ENCODE results near the gene TMEM69. TPM values are rescaled to one million over a fixed set of nuclear protein-coding genes. Genes with fewer than 3 reads are reported as not detected.
"Not testable (repeated sequence)": the region's sequence is repeated elsewhere in the genome, so short reads cannot be mapped to it uniquely, and the experiment has no call there.

TMEM69 gene
- total RNA-seq, 1 experiment from 2014 or later, result 21.1 TPM

DNA sequence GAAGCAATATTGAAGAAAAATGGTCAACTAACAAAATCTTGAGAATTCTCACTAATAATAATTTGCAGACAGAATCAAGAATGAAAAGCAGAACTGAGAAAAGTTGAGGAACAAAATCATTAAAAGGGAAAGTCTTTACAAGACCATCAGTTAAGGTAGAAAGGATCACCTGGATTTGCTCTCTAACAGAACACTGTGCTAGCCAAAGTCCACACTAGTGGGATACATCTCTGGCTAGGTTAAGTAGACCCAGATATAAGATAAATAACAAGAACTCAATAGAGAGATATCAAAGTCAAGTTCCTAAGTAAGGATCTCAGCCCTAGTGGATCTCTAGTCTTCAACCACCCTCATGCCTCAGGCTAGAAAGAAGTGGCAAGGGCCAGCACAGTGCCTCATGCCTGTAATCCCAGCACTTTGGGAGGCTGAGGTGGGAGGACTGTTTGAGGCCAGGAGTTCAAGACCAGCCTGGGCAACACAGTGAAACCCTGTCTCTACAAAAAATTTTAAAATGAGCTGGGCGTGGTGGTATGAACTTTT, 42.9 kb downstream of the TMEM69 start:
- H3K4me1 Mint-ChIP-seq (ENCODE audit: insufficient read depth, unreplicated experiment), result no peaks in the 10 kb centered on the region
- DNase-seq (ENCODE audit: unreplicated experiment), result no peak
- TF ChIP-seq CTCF (IDR thresholded peaks at IDR 0.05; ENCODE audit: unreplicated experiment), result no peak
- CTCF ChIA-PET, result no interaction called here
- H3K36me3 Mint-ChIP-seq (ENCODE audit: insufficient read depth, unreplicated experiment), result peaks cover 24% of the 10 kb centered on the region
- no peak overlapping the region for H3K4me3 Mint-ChIP-seq (ENCODE audit: unreplicated experiment)
- no TSS peak for BruUV-seq (replicated peaks)
- H3K27ac Mint-ChIP-seq (ENCODE audit: low read depth, unreplicated experiment), result no peak overlapping the region
- POLR2A ChIA-PET, result no interaction called here
- intact Hi-C loops (cut with micrococcal nuclease), result no loop called here
- no peaks in the 10 kb centered on the region for H3K27me3 Mint-ChIP-seq (ENCODE audit: insufficient read depth, unreplicated experiment)
- no peaks in the 10 kb centered on the region for H3K9me3 Mint-ChIP-seq (ENCODE audit: unreplicated experiment)

DNA sequence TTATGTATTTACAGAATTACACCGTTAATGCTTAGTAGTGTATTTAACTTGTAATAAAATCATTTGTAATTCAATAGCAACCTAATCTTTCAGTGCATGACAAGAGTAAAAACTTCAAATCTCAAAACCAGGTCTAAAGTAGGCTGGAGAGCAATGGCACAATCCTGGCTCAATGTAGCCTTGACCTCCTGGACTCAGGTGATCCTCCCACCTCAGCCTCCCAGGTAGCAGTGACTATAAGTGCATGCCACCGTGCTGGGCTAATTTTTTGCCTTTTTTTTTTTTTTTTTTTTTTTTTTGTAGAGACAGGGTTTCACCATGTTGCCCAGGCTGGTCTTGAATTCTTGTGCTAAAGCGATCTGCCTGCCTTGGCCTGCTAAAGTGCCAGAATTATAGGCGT, 51.2 kb downstream of the TMEM69 start:
- H3K36me3 Mint-ChIP-seq (ENCODE audit: insufficient read depth, unreplicated experiment), result peaks cover 23% of the 10 kb centered on the region
- TF ChIP-seq CTCF (IDR thresholded peaks at IDR 0.05; ENCODE audit: unreplicated experiment), result no peak
- no peaks in the 10 kb centered on the region for H3K9me3 Mint-ChIP-seq (ENCODE audit: unreplicated experiment)
- no peak for DNase-seq (ENCODE audit: unreplicated experiment)
- H3K27me3 Mint-ChIP-seq (ENCODE audit: insufficient read depth, unreplicated experiment), result no peaks in the 10 kb centered on the region
- no peak overlapping the region for H3K4me3 Mint-ChIP-seq (ENCODE audit: unreplicated experiment)
- ChIA-PET POLR2A (no interaction called here), CTCF (no interaction called here)
- intact Hi-C loops (cut with micrococcal nuclease), result no loop called here
- H3K27ac Mint-ChIP-seq (ENCODE audit: low read depth, unreplicated experiment), result no peak overlapping the region
- no TSS peak for BruUV-seq (replicated peaks)
- H3K4me1 Mint-ChIP-seq (ENCODE audit: insufficient read depth, unreplicated experiment), result peaks cover 6% of the 10 kb centered on the region

GRCh38 chr1:45739641-45740156, 51.7 kb downstream of the TMEM69 start:
- H3K27ac Mint-ChIP-seq (ENCODE audit: low read depth, unreplicated experiment); H3K4me3 Mint-ChIP-seq (ENCODE audit: unreplicated experiment); H3K4me1 Mint-ChIP-seq (ENCODE audit: insufficient read depth, unreplicated experiment); H3K9me3 Mint-ChIP-seq (ENCODE audit: unreplicated experiment); CTCF ChIA-PET; BruUV-seq (replicated peaks); H3K27me3 Mint-ChIP-seq (ENCODE audit: insufficient read depth, unreplicated experiment); POLR2A ChIA-PET; DNase-seq (ENCODE audit: unreplicated experiment); intact Hi-C loops (cut with micrococcal nuclease): not testable (repeated sequence)
- H3K36me3 Mint-ChIP-seq (ENCODE audit: insufficient read depth, unreplicated experiment), result peaks cover 28% of the 10 kb centered on the region

Other genes starting within 250 kb of the TMEM69 start
- 0.71 and 1.4 TPM in 2 replicates for gene TESK2, start 197.0 kb upstream of the TMEM69 start, total RNA-seq (2022)
- gene CCDC163, start 188.1 kb upstream of the TMEM69 start, total RNA-seq (2022), result 9.4 and 9.5 TPM in 2 replicates
- 12.4 and 14.8 TPM in 2 replicates for gene MMACHC, start 187.9 kb upstream of the TMEM69 start, total RNA-seq (2022)
- 207 and 242 TPM in 2 replicates for gene PRDX1, start 166.3 kb upstream of the TMEM69 start, total RNA-seq (2022)
- 108 and 142 TPM in 2 replicates for gene AKR1A1, start 137.4 kb upstream of the TMEM69 start, total RNA-seq (2022)
- 76.4 and 84.6 TPM in 2 replicates for gene NASP, start 104.1 kb upstream of the TMEM69 start, total RNA-seq (2022)
- gene CCDC17, start 64.1 kb upstream of the TMEM69 start, total RNA-seq (2022), result 3.9 and 4.9 TPM in 2 replicates
- 105 and 116 TPM in 2 replicates for gene GPBP1L1, start 1.6 kb upstream of the TMEM69 start, total RNA-seq (2022)
- gene IPP, start 62.5 kb downstream of the TMEM69 start, total RNA-seq (2022), result 11.6 and 17.6 TPM in 2 replicates
- 33.3 and 39.2 TPM in 2 replicates for gene MAST2, start 115.4 kb downstream of the TMEM69 start, total RNA-seq (2022)

Data from MCF 10A (cell line).